ENCODE data around the gene DGAT2.

The DGAT2 gene

DNA sequence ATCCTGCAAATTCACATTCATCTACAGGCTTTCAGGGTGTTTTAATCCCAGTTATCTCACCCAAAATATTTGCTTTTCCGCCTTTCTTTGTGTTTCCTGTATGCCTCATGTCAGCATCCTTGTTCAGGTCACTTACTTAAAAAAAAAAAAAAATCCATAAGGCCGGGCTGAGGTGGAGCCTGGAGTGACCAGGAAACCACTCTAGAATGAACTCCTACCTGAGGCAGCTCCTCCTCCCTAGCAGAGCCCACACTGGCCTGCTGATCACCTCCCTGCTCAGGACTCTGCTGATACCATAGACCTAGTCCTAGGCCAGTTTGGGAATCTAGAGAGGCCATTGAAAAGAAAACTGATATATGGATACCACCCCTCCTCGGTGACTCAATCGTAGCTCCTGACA, 8.7 kb upstream of the DGAT2 start:
- Histone ChIP-seq H3K36me3 (ENCODE audit: control insufficient read depth in 1 of 2, insufficient read depth in 2 of 2, low read length in 2 of 2) (no peaks in the 10 kb centered on the region), H2BK120ac (ENCODE audit: insufficient read depth, low read length, poor library complexity) (no peak overlapping the region), H3K4me3 (ENCODE audit: low read depth, low read length) (no peak overlapping the region), H3K9ac (ENCODE audit: low read length) (no peak overlapping the region), H3K9me3 (ENCODE audit: insufficient read depth, low read depth, low read length) (peaks cover 1% of the 10 kb centered on the region), H3K4me2 (ENCODE audit: low read length) (no peak overlapping the region), H3K79me2 (ENCODE audit: control insufficient read depth, insufficient read depth, low read length, poor library complexity) (no peaks in the 10 kb centered on the region), H4K8ac (ENCODE audit: low read depth, low read length) (no peak overlapping the region), H2BK5ac (ENCODE audit: low read depth, low read length, poor library complexity) (no peak overlapping the region), H3K27ac (ENCODE audit: low read depth, low read length) (no peak overlapping the region), H3K18ac (ENCODE audit: low read length) (no peak overlapping the region), H2AK5ac (ENCODE audit: low read length) (no peak overlapping the region), H3K4me1 (ENCODE audit: control insufficient read depth in 1 of 2, insufficient read depth in 2 of 2, low read length in 2 of 2) (no peaks in the 10 kb centered on the region), H4K12ac (ENCODE audit: low read depth, low read length) (no peak overlapping the region), H4K91ac (ENCODE audit: low read depth, low read length) (no peak overlapping the region), H3K14ac (ENCODE audit: low read length) (no peak overlapping the region), H2BK12ac (ENCODE audit: low read length) (no peak overlapping the region), H3K4ac (ENCODE audit: low read depth, low read length) (no peak overlapping the region), H3K27me3 (ENCODE audit: insufficient read depth, low read length) (no peaks in the 10 kb centered on the region), H3K79me1 (ENCODE audit: low read length) (no peaks in the 10 kb centered on the region), H3K23ac (ENCODE audit: low read length) (no peak overlapping the region), H2AFZ (ENCODE audit: insufficient read depth, low read length, poor library complexity) (no peak overlapping the region)
- no CpG with 5 or more reads among the region's 4 CpGs for WGBS (ENCODE audit: extremely low coverage, insufficient coverage, insufficient read length)
- DNase-seq, result no peak

DNA sequence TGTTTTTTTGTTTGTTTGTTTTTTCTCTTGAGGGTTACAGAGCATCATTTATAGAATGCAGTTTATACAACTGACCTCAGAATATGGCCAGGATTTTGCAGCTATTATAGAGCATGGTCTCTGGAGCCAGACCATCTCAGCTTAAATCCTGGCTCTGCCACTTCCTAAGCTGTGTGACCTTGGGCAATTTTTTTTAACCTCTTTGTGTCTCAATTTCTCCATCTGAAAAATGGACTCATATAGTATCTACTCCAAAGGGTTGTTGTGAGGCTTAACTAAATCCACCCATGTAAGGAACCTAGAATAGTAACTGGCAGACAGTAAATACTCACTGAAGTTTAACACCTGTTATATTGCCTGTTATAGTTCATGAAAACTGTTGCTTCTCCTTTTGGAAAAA, 8.3 kb upstream of the DGAT2 start:
- no peak overlapping the region for H3K23ac ChIP-seq (ENCODE audit: low read length)

DNA sequence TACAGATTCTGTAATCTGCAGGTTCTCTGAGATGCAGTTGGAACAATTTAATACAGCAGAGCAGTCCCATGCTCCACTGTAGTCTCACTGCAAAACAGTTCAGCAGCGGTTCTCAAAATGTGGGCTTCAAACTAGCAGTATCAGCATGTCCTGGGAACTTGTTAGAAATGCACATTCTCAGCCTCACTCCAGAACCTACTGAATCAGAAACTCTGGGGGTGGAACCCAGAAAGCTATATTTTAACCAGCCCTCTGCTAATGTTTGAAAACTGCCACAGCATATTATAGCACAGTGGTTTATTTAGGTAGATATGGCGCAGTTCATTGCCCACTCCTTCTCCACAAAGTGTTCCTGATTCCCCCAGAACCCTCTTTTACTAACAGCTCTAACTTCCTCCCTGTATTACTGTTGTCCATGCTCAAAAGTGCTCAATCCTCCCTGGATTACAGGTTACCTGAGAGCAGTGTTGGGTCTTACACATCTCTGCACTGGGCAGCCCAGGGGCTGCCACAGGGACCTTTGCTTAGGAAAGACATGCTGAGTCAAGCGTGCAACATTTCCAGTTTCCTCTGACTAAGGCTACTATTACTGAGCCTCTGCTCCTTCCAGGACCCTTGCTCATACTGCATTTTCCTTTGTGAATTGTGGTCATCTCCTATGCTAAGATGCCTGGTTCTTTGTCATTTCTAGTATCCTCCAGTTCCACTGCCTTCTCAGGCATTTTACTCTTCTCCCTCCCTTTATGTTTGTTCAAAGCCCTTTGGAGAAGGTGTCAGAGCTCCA, 7.7 kb upstream of the DGAT2 start:
- no peak overlapping the region for H4K12ac ChIP-seq (ENCODE audit: low read depth, low read length)
- H3K27ac ChIP-seq (ENCODE audit: low read depth, low read length), result no peak overlapping the region
- H4K8ac ChIP-seq (ENCODE audit: low read depth, low read length), result no peak overlapping the region
- no peak overlapping the region for H3K4me3 ChIP-seq (ENCODE audit: low read depth, low read length)
- H2AK5ac ChIP-seq (ENCODE audit: low read length), result no peak overlapping the region
- H4K91ac ChIP-seq (ENCODE audit: low read depth, low read length), result no peak overlapping the region
- peaks cover 1% of the 10 kb centered on the region for H3K9me3 ChIP-seq (ENCODE audit: insufficient read depth, low read depth, low read length)
- H3K27me3 ChIP-seq (ENCODE audit: insufficient read depth, low read length), result no peaks in the 10 kb centered on the region
- no peak overlapping the region for H3K4me2 ChIP-seq (ENCODE audit: low read length)
- H2AFZ ChIP-seq (ENCODE audit: insufficient read depth, low read length, poor library complexity), result no peak overlapping the region
- no CpG with 5 or more reads among the region's 3 CpGs for WGBS (ENCODE audit: extremely low coverage, insufficient coverage, insufficient read length)
- H3K4ac ChIP-seq (ENCODE audit: low read depth, low read length), result no peak overlapping the region
- no peak for DNase-seq
- H2BK120ac ChIP-seq (ENCODE audit: insufficient read depth, low read length, poor library complexity), result no peak overlapping the region
- no peak overlapping the region for H2BK12ac ChIP-seq (ENCODE audit: low read length)
- H3K9ac ChIP-seq (ENCODE audit: low read length), result no peak overlapping the region
- H3K14ac ChIP-seq (ENCODE audit: low read length), result no peak overlapping the region
- H3K79me1 ChIP-seq (ENCODE audit: low read length), result no peaks in the 10 kb centered on the region
- H3K23ac ChIP-seq (ENCODE audit: low read length), result no peak overlapping the region
- no peak overlapping the region for H3K18ac ChIP-seq (ENCODE audit: low read length)
- no peak overlapping the region for H2BK5ac ChIP-seq (ENCODE audit: low read depth, low read length, poor library complexity)
- no peaks in the 10 kb centered on the region for H3K79me2 ChIP-seq (ENCODE audit: control insufficient read depth, insufficient read depth, low read length, poor library complexity)
- no peaks in the 10 kb centered on the region for H3K36me3 ChIP-seq (ENCODE audit: control insufficient read depth in 1 of 2, insufficient read depth in 2 of 2, low read length in 2 of 2)
- H3K4me1 ChIP-seq (ENCODE audit: control insufficient read depth in 1 of 2, insufficient read depth in 2 of 2, low read length in 2 of 2), result no peaks in the 10 kb centered on the region

More for the DNA sequence above, 8.3 kb upstream of the DGAT2 start:
- no peak overlapping the region for H3K4me2 ChIP-seq (ENCODE audit: low read length)
- H4K12ac ChIP-seq (ENCODE audit: low read depth, low read length), result no peak overlapping the region
- H3K18ac ChIP-seq (ENCODE audit: low read length), result no peak overlapping the region
- no peak overlapping the region for H3K4me3 ChIP-seq (ENCODE audit: low read depth, low read length)
- no peak overlapping the region for H3K27ac ChIP-seq (ENCODE audit: low read depth, low read length)
- no peaks in the 10 kb centered on the region for H3K27me3 ChIP-seq (ENCODE audit: insufficient read depth, low read length)
- H4K8ac ChIP-seq (ENCODE audit: low read depth, low read length), result no peak overlapping the region
- H3K4me1 ChIP-seq (ENCODE audit: control insufficient read depth in 1 of 2, insufficient read depth in 2 of 2, low read length in 2 of 2), result no peaks in the 10 kb centered on the region
- no peak overlapping the region for H3K14ac ChIP-seq (ENCODE audit: low read length)
- H3K9me3 ChIP-seq (ENCODE audit: insufficient read depth, low read depth, low read length), result peaks cover 1% of the 10 kb centered on the region
- H3K4ac ChIP-seq (ENCODE audit: low read depth, low read length), result no peak overlapping the region
- H4K91ac ChIP-seq (ENCODE audit: low read depth, low read length), result no peak overlapping the region
- no peak for DNase-seq
- H2AK5ac ChIP-seq (ENCODE audit: low read length), result no peak overlapping the region
- H2BK5ac ChIP-seq (ENCODE audit: low read depth, low read length, poor library complexity), result no peak overlapping the region
- no peaks in the 10 kb centered on the region for H3K79me2 ChIP-seq (ENCODE audit: control insufficient read depth, insufficient read depth, low read length, poor library complexity)
- no peak overlapping the region for H2AFZ ChIP-seq (ENCODE audit: insufficient read depth, low read length, poor library complexity)
- H3K79me1 ChIP-seq (ENCODE audit: low read length), result no peaks in the 10 kb centered on the region
- H2BK120ac ChIP-seq (ENCODE audit: insufficient read depth, low read length, poor library complexity), result no peak overlapping the region
- no peaks in the 10 kb centered on the region for H3K36me3 ChIP-seq (ENCODE audit: control insufficient read depth in 1 of 2, insufficient read depth in 2 of 2, low read length in 2 of 2)
- H2BK12ac ChIP-seq (ENCODE audit: low read length), result no peak overlapping the region
- H3K9ac ChIP-seq (ENCODE audit: low read length), result no peak overlapping the region

DNA sequence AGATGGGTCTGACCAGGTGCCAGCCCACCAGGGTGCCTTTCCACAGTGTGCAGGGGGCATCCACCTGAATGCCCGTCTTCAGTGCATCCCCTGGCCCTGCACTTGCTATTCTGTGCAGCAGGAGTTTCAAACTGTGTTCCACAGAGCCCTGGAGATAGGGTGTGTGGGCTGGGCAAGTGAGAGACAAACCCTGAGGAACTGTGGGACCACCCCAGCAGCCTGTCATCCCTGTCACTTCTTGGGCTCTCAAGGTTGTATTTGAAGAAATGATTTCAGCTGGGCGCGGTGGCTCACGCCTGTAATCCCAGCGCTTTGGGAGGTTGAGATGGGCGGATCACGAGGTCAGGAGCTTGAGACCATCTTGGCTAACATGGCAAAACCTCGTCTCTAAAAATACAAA, 6.4 kb upstream of the DGAT2 start:
- no peak overlapping the region for H4K8ac ChIP-seq (ENCODE audit: low read depth, low read length)
- no peaks in the 10 kb centered on the region for H3K79me1 ChIP-seq (ENCODE audit: low read length)
- no peak overlapping the region for H2BK120ac ChIP-seq (ENCODE audit: insufficient read depth, low read length, poor library complexity)
- H3K79me2 ChIP-seq (ENCODE audit: control insufficient read depth, insufficient read depth, low read length, poor library complexity), result no peaks in the 10 kb centered on the region
- peaks cover 3% of the 10 kb centered on the region for H3K9me3 ChIP-seq (ENCODE audit: insufficient read depth, low read depth, low read length)
- H3K36me3 ChIP-seq (ENCODE audit: control insufficient read depth in 1 of 2, insufficient read depth in 2 of 2, low read length in 2 of 2), result no peaks in the 10 kb centered on the region
- H4K12ac ChIP-seq (ENCODE audit: low read depth, low read length), result no peak overlapping the region
- H3K4me2 ChIP-seq (ENCODE audit: low read length), result no peak overlapping the region
- H3K4ac ChIP-seq (ENCODE audit: low read depth, low read length), result no peak overlapping the region
- no peaks in the 10 kb centered on the region for H3K27me3 ChIP-seq (ENCODE audit: insufficient read depth, low read length)
- H3K4me1 ChIP-seq (ENCODE audit: control insufficient read depth in 1 of 2, insufficient read depth in 2 of 2, low read length in 2 of 2), result no peaks in the 10 kb centered on the region
- no peak overlapping the region for H3K27ac ChIP-seq (ENCODE audit: low read depth, low read length)
- no peak for DNase-seq
- H2BK5ac ChIP-seq (ENCODE audit: low read depth, low read length, poor library complexity), result no peak overlapping the region
- WGBS (ENCODE audit: extremely low coverage, insufficient coverage, insufficient read length), result no CpG with 5 or more reads among the region's 8 CpGs
- no peak overlapping the region for H2BK12ac ChIP-seq (ENCODE audit: low read length)
- H3K14ac ChIP-seq (ENCODE audit: low read length), result no peak overlapping the region
- no peak overlapping the region for H3K23ac ChIP-seq (ENCODE audit: low read length)
- no peak overlapping the region for H3K4me3 ChIP-seq (ENCODE audit: low read depth, low read length)
- H4K91ac ChIP-seq (ENCODE audit: low read depth, low read length), result no peak overlapping the region
- no peak overlapping the region for H2AFZ ChIP-seq (ENCODE audit: insufficient read depth, low read length, poor library complexity)
- H3K9ac ChIP-seq (ENCODE audit: low read length), result no peak overlapping the region
- no peak overlapping the region for H2AK5ac ChIP-seq (ENCODE audit: low read length)
- H3K18ac ChIP-seq (ENCODE audit: low read length), result no peak overlapping the region
